ENCODE data around the gene GOLT1A.

The GOLT1A gene

DNA sequence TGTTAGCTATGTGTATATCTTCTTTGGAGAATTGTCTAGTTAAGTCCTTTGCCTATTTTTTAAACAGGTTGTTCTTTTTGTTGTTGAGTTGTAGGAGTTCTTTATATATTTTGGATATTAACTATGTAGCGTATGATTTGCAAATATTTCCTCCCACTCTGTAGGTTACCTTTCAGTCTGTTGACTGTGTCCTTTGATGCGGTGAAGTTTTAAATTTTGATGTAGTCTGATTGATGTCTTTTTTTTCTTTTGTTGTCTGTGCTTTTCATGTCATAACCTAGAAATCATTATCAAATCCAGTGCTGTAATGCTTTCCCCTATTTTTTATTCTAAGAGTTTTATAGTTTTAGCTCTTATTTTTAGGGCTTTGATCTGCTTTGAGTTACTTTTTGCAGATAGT is 8.8 kb downstream of the GOLT1A start:
- Mint-ChIP-seq H3K9me3 (no peaks in the 10 kb centered on the region), H3K4me3 (no peak overlapping the region), H3K36me3 (ENCODE audit: insufficient read depth) (no peaks in the 10 kb centered on the region), H3K4me1 (no peaks in the 10 kb centered on the region), H3K27me3 (peaks cover 82% of the 10 kb centered on the region), H3K27ac (ENCODE audit: low read depth) (no peak overlapping the region)
- DNase-seq (ENCODE audit: low spot score in 2 of 2) (no peak), ATAC-seq (replicated peaks; ENCODE audit: extremely low read depth, poor library complexity, severe bottlenecking) (no peak)

DNA sequence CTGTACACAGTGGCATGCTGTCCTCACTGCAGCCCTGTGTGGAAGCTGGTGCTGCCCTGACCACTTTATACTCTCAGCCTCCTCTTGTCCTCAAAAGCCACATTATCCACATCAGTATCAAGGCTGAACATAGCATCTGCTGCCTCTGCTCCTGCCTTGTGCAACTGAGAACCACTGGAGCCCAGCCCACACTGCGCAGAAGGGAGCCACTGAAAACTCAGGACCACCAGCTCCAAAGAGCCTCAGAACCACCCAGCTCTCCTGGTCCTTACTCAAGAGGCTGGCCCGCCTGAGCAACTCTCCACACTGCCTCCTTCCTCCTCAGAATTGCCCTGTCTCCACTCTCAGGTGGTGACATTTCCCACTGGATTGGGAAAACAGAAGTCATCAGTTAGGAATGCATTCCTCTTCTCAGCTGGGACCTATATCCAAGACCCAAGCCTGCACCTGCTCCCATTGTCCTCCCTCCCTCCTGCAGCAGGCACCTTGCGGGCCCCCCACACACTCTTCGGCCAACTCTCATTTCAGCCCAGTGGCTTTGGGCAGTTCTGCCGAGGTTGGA is 10.5 kb downstream of the GOLT1A start:
- Mint-ChIP-seq H3K4me3 (no peak overlapping the region), H3K27ac (ENCODE audit: low read depth) (no peak overlapping the region), H3K36me3 (ENCODE audit: insufficient read depth) (no peaks in the 10 kb centered on the region), H3K9me3 (no peaks in the 10 kb centered on the region), H3K27me3 (peaks cover 72% of the 10 kb centered on the region), H3K4me1 (no peaks in the 10 kb centered on the region)
- ATAC-seq (replicated peaks; ENCODE audit: extremely low read depth, poor library complexity, severe bottlenecking) (no peak), DNase-seq (ENCODE audit: low spot score in 2 of 2) (no peak)

DNA sequence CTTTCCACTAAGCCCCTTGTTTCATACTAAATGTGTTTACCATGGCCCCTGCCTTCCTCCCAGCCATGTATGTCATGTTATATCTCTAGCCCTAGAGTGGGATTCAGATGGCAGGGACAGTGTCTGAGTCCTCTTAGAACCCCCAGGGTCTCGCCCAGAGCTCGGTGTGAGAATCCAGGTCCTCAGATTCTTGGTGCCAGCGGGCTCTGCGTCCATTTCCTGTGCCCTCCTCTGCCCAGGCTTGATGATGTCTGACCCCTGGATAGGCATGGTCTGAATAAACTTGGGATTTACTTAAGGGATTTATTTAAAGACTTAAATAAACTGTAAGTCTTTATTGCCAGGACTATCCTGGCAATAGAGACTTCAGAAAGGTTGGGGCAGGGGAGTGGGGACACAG is 11.3 kb downstream of the GOLT1A start:
- DNase-seq (ENCODE audit: low spot score in 2 of 2), result no peak
- H3K4me1 Mint-ChIP-seq, result no peaks in the 10 kb centered on the region
- ATAC-seq (replicated peaks; ENCODE audit: extremely low read depth, poor library complexity, severe bottlenecking), result no peak
- no peak overlapping the region for H3K4me3 Mint-ChIP-seq
- peaks cover 67% of the 10 kb centered on the region for H3K27me3 Mint-ChIP-seq
- H3K27ac Mint-ChIP-seq (ENCODE audit: low read depth), result no peak overlapping the region
- no peaks in the 10 kb centered on the region for H3K9me3 Mint-ChIP-seq
- no peaks in the 10 kb centered on the region for H3K36me3 Mint-ChIP-seq (ENCODE audit: insufficient read depth)

DNA sequence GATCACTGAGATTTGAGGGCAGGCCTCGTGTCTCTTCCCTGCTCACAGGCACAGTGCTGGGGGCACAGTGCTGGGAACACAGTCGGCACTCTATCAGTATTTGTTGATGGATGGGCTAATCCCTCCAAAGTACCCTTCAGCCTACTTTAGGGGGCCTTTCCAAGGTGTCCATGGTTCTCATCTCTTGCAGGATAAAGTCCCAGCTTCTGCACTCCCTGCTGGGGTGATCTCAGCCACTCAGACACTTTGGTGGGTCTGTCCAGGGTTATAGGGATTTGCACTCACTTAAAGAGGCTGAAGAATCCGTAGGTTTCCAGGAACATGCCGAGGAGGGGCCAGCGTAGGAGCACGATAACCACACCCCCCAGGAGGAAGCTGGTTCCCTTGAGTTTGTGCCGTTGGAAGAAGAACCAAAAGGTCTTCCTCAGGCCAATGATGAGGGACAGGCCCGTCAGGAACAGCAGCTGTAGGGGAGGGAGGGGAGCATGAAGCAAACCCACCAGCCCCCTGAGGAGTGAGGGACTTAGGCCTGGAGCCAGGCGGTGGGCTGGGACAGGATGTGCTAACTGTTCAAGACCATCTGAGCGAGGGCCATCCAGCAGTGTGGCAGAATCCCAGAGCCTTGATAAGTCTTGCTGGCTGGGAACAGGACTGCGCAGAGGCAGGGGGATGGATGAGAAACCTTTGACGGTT is 12.3 kb downstream of the GOLT1A start:
- no peak for ATAC-seq (replicated peaks; ENCODE audit: extremely low read depth, poor library complexity, severe bottlenecking)
- Mint-ChIP-seq H3K36me3 (ENCODE audit: insufficient read depth) (no peaks in the 10 kb centered on the region), H3K27ac (ENCODE audit: low read depth) (no peak overlapping the region), H3K4me3 (no peak overlapping the region), H3K4me1 (no peaks in the 10 kb centered on the region), H3K27me3 (peaks cover 57% of the 10 kb centered on the region), H3K9me3 (no peaks in the 10 kb centered on the region)
- DNase-seq (ENCODE audit: low spot score in 2 of 2), result no peak

DNA sequence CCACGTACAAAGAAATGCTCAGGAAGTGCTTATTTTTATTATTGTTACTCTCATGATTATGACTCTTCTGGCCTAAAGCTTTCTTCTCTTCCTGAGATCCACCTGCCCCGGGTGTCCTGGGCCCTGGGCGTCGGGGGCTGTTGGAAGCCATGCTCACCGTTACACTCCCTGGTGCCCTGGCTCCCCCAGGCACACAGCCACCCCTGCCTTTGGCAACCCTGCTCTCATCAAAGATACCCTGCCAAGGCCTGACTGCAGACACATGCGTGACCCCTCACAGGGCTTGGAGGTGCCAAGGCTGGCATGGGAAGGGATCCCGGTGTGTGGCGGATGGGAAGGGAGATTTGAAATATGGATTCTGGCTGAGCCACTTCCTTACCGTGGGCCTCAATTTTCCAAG is 14.2 kb downstream of the GOLT1A start:
- Mint-ChIP-seq H3K27ac (ENCODE audit: low read depth) (no peak overlapping the region), H3K4me3 (no peak overlapping the region), H3K27me3 (peaks cover 38% of the 10 kb centered on the region), H3K9me3 (no peaks in the 10 kb centered on the region), H3K4me1 (no peaks in the 10 kb centered on the region), H3K36me3 (ENCODE audit: insufficient read depth) (no peaks in the 10 kb centered on the region)
- no peak for ATAC-seq (replicated peaks; ENCODE audit: extremely low read depth, poor library complexity, severe bottlenecking)
- DNase-seq (ENCODE audit: low spot score in 2 of 2), result no peak

DNA sequence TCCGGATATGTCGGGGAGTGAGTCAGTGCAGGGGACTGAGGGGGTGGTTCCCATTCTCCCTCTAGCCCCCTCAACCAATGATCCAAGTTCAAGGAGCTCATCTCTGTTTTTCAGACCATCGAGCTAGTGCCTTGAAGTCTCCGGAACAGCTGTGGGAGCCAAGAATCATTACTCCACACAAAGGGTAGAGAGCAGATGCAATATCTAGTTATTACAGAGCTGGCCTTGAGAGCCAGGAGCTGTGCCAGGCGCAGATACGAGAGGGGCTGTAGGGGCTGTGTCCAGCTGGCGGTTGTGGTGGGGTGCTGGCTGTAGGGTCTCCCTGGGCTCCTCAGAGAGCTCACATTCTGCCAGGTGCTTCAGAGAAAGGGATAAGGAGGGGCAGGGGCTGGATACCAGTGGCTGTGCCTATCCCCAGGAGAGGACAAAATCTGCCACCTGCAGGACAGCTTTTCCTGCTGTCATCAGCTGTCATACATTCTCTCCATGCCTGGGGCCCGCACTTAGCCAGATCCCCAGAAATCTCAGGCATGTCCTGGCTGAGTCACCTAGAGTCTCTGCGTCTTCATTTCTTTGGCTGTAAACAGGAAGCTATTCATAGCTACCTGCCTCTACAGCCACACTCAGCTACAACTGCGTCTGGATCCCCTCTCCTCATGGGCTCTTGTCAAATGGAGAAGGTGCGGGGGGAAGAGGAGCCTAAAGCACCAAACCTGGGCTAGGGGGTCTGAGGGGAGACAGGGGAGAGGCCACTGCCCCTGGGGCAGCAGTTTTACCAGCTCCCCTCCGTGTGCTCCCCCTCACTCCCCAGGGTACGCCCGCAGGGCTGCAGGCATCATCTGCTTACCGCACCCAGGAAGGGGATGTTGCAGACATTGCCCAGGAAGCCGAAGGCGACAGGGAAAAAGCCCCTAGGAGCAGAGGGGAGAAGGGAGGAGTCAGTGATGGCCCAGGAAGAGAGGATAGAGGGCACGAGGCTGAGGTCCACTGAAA is 15.1 kb downstream of the GOLT1A start:
- ATAC-seq (replicated peaks; ENCODE audit: extremely low read depth, poor library complexity, severe bottlenecking), result no peak
- Mint-ChIP-seq H3K27ac (ENCODE audit: low read depth) (no peak overlapping the region), H3K36me3 (ENCODE audit: insufficient read depth) (no peaks in the 10 kb centered on the region), H3K4me3 (no peak overlapping the region), H3K27me3 (peaks cover 29% of the 10 kb centered on the region), H3K9me3 (no peaks in the 10 kb centered on the region), H3K4me1 (no peaks in the 10 kb centered on the region)
- no peak for DNase-seq (ENCODE audit: low spot score in 2 of 2)

DNA sequence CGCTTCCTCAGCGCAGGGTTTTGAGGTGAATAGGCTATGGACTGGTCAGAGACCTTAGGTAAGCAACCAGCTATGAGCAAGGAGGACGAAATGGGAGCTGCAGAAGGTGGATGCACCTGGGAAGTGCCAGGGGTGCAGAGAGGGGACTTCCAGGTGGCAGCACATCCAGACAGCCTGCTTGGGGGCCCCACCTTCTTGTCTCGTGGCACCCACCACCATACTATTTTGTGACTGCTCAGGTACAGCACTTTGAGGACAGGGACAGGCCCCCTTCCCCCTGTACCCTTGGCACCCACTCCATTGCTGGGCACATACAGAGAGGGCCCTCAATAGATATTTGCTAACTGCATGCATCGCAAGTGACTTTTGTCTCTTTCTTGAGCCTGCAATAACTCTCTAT is 16.7 kb downstream of the GOLT1A start:
- no peak overlapping the region for H3K4me3 Mint-ChIP-seq
- no peak for DNase-seq (ENCODE audit: low spot score in 2 of 2)
- no peaks in the 10 kb centered on the region for H3K4me1 Mint-ChIP-seq
- no peak overlapping the region for H3K27ac Mint-ChIP-seq (ENCODE audit: low read depth)
- H3K36me3 Mint-ChIP-seq (ENCODE audit: insufficient read depth), result no peaks in the 10 kb centered on the region
- H3K27me3 Mint-ChIP-seq, result peaks cover 27% of the 10 kb centered on the region
- no peaks in the 10 kb centered on the region for H3K9me3 Mint-ChIP-seq
- no peak for ATAC-seq (replicated peaks; ENCODE audit: extremely low read depth, poor library complexity, severe bottlenecking)

DNA sequence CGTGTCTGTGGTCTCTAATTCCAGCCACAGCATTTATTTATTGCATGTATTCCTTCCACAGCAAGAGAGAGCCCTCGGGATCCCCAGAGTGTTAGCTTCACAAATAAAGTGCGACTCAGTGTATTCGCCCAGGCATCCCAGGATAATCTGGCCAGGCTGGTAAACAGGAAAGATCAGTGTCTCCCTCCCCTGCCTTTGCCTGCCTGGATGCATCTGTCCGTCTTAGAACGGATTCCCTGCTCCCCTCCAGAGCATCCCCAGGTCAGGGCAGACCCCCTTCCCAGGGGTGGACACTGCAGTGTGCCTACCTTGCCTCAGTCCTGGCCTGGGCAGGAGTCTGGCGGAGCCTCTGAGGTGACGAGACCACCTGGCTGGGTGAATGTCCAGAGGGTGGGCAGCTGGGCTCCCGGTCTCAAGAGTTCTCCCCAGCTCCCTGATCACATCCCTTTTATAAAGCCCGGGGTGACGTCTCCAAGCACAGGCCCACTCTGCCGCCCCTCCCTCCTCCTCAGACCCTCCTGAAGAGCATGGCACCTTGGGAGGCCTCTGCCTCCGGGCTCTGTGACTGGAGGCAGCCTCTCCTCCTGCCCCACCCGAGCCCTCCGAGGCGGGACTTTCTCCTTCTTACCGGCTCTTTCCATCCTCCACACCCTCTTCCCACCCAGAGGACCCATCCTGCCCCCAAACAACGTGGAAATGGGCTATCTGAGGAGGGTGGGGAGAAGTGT is 17.6 kb downstream of the GOLT1A start, which contains the start of gene KISS1:
Gene KISS1 (minus strand): TSS at position 424 of the 728 bp plus-strand sequence. CDS start 3,615 bp downstream, outside the sequence.
- ATAC-seq (replicated peaks; ENCODE audit: extremely low read depth, poor library complexity, severe bottlenecking), result no peak
- Mint-ChIP-seq H3K4me1 (no peaks in the 10 kb centered on the region), H3K27me3 (peaks cover 19% of the 10 kb centered on the region), H3K27ac (ENCODE audit: low read depth) (no peak within 1 kb of the TSS), H3K4me3 (no peak within 1 kb of the TSS), H3K36me3 (ENCODE audit: insufficient read depth) (no peaks in the 10 kb centered on the region), H3K9me3 (no peaks in the 10 kb centered on the region)
- DNase-seq (ENCODE audit: low spot score in 2 of 2), result no peak

DNA sequence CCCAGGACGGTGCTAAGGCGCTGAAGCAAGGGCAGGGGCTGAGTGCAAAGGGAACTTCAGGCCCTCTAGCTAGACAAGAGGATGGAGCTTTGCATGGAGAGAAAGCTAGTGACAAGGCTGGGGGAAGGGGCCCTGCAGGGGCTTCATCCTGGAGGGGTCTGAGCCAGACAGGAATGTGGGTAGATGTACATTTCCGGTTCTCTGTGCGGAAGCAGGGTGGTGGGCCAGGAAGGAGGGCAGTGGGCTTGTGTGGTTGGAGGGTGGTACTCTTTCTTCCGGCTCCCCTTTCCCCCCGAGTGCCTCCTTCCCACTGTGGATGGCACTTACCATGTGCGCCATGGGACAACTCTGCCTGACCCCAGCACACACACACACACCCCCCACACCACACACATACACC is 19.0 kb downstream of the GOLT1A start:
- DNase-seq (ENCODE audit: low spot score in 2 of 2), result no peak
- Mint-ChIP-seq H3K36me3 (ENCODE audit: insufficient read depth) (no peaks in the 10 kb centered on the region), H3K4me3 (no peak overlapping the region), H3K27ac (ENCODE audit: low read depth) (no peak overlapping the region), H3K27me3 (peaks cover 14% of the 10 kb centered on the region), H3K9me3 (no peaks in the 10 kb centered on the region), H3K4me1 (no peaks in the 10 kb centered on the region)
- no peak for ATAC-seq (replicated peaks; ENCODE audit: extremely low read depth, poor library complexity, severe bottlenecking)

DNA sequence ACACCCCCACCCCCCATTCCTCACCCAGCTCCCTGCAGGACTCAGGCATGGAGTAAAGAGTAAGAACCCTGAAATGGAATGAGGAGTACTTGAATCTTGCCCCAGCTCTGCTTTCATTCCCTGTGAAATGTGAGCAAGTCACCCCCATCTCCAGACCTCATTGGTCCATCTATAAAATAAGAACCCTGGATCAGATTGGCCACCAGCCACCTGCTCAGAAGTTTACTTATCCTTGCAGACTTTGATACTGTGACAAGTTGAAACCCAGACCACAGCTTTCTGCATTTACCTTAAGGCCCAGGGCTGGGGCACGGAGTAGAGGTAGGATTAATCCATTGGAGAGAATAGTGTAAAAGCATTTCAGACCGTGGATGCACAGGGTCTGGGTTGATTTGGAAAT is 19.7 kb downstream of the GOLT1A start:
- ATAC-seq (replicated peaks; ENCODE audit: extremely low read depth, poor library complexity, severe bottlenecking) (no peak), DNase-seq (ENCODE audit: low spot score in 2 of 2) (no peak)
- H3K4me1 Mint-ChIP-seq, result no peaks in the 10 kb centered on the region
- H3K27me3 Mint-ChIP-seq, result peaks cover 21% of the 10 kb centered on the region
- H3K9me3 Mint-ChIP-seq, result no peaks in the 10 kb centered on the region
- no peak overlapping the region for H3K27ac Mint-ChIP-seq (ENCODE audit: low read depth)
- no peak overlapping the region for H3K4me3 Mint-ChIP-seq
- no peaks in the 10 kb centered on the region for H3K36me3 Mint-ChIP-seq (ENCODE audit: insufficient read depth)

DNA sequence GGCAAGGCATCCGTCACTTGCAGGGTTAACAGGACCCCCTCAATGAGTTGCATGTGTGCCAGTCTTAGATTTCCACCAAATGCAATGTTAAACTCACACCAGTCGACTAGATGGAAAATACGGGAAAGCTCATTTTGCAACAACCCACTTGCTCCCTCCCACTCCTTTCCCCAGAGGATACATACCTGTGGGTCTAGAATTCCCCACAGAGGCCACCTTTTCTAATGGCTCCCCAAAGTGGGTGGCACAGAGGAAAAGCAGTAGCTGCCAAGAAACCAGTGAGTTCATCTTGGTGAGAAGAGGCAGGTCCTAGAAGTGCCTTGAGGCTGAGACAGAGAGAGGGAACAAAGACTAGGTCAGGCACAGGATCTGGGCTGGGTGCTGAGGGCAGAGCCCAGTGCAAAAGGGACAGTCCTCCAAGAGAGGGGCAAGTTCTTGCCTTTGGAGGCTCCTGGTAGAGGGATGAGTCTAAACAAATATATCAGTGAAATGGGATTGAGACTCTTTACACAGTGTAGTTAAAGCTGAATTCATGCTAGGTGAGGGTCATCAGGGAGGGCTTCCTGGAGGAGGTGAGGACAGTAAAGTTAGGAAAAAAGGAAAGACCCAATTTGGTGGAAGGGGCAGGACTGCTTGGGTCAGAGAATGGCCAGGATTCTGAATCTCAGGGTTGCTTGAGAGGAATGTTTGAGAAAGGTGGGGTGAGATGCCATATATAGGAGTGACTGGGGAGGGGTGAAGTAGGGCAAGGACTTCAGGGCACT is 21.0 kb downstream of the GOLT1A start:
- Mint-ChIP-seq H3K9me3 (no peaks in the 10 kb centered on the region), H3K27me3 (peaks cover 34% of the 10 kb centered on the region), H3K36me3 (ENCODE audit: insufficient read depth) (no peaks in the 10 kb centered on the region), H3K4me1 (no peaks in the 10 kb centered on the region), H3K27ac (ENCODE audit: low read depth) (no peak overlapping the region), H3K4me3 (no peak overlapping the region)
- DNase-seq (ENCODE audit: low spot score in 2 of 2) (no peak), ATAC-seq (replicated peaks; ENCODE audit: extremely low read depth, poor library complexity, severe bottlenecking) (no peak)

DNA sequence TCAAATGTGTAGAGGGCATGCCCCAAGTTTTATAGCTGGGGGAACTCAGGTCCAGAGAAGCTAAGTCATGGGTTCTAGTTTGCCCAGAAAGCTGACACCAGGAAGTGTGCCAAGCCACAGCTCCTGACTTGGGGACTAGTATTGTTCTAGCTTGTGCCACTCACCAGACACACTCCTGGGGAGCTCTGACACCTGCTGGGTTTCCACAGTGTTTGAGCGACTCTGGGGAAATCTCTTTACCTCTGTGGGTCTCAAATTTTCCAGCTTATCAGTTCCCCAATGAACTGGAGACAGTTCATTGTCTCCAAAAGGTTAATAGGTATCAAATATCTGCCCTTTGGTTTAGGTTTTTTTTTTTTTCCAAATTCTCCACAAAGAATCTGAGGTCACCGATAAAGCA is 21.7 kb downstream of the GOLT1A start:
- H3K9me3 Mint-ChIP-seq, result no peaks in the 10 kb centered on the region
- no peak for ATAC-seq (replicated peaks; ENCODE audit: extremely low read depth, poor library complexity, severe bottlenecking)

More for the DNA sequence above, 21.7 kb downstream of the GOLT1A start:
- no peaks in the 10 kb centered on the region for H3K36me3 Mint-ChIP-seq (ENCODE audit: insufficient read depth)
- no peak overlapping the region for H3K27ac Mint-ChIP-seq (ENCODE audit: low read depth)
- no peak overlapping the region for H3K4me3 Mint-ChIP-seq
- no peak for DNase-seq (ENCODE audit: low spot score in 2 of 2)
- H3K27me3 Mint-ChIP-seq, result peaks cover 41% of the 10 kb centered on the region
- no peaks in the 10 kb centered on the region for H3K4me1 Mint-ChIP-seq

Data from central memory CD8-positive, alpha-beta T cell (primary cell).